ENCODE measurements around the gene LEPROT. TPM values are rescaled to one million over a fixed set of nuclear protein-coding genes. Genes with fewer than 3 reads are reported as not detected.
A peak's percentile ranks its signal among the peaks of the same experiment; 100 is the strongest.
"Not testable (repeated sequence)": the region's sequence is repeated elsewhere in the genome, so short reads cannot be mapped to it uniquely, and the experiment has no call there.

The LEPROT gene, protein sequence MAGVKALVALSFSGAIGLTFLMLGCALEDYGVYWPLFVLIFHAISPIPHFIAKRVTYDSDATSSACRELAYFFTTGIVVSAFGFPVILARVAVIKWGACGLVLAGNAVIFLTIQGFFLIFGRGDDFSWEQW
- 37.8 TPM for total RNA-seq

DNA sequence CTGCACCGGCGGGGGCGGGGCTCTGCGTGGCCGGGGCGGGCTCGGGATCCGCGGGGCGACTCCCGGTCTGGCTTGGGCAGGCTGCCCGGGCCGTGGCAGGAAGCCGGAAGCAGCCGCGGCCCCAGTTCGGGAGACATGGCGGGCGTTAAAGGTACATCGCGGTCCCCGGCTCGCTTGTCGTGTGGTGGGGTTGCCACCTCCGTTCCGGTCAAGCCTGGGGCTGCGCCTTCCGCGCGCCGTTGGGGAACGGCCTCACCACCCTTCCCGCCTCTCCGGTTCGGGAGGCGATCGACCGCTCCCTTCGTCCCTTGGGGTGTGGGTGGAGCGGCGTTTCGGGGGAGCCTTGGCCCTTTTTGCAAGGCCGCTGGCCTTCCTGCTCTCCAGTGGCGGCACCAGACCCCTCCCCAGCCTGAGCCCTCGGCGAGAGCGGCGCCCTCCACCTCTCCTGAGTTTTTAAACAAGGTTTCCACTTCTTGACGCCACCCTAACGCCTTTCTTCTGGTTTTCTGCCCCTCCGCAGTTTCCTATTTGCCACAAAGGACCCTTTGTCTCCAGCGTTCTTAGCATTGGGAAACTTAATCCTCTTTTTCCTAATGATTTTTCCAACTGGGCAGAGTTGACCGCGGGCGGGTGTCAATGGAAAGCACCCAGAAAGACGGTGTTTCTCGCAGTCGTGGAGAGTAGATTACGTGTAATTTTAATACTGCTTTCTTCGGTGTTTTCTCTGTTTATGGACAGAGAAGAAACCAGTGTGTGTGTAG, at the start of gene LEPROT, which contains the start of gene LEPR:
TSS of gene LEPROT (plus strand) at position 79 of the 761 bp plus-strand sequence. CDS start at position 136, 57 bp downstream.
TSS of gene LEPR (plus strand) at position 79 of the 761 bp plus-strand sequence. CDS start 144,898 bp downstream, outside the sequence.
- peak within 1 kb of the TSS; percentile 83 to 95 for H3K4me3 ChIP-seq
- DNase-seq (ENCODE audit: extremely low spot score in 2 of 2), result peak in 1 of 2 donors; percentile 90
- intact Hi-C loops (cut with DNase I), result no loop called here

DNA sequence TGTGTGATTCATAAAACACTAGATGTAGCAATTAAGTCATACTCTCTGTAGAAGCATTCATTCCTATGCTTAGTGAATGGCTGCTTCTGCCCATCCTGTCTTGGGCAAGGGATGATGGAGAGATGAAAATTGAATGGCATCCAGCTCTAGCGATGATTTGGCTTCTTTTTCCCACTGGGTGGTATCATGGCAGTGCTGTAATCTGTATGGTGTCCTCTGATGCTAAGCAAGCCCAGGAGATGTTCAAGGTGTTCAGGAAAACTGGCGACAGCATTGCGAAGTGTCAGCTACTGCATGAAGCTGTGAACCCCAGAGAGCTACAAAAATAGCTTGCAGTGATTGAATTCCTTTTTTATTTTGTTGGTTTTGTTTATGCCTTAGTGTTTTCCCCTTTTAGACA, 48.9 kb upstream of the LEPROT start:
- no peak overlapping the region for H3K4me3 ChIP-seq
- intact Hi-C loops (cut with DNase I), result no loop called here
- DNase-seq (ENCODE audit: extremely low spot score in 2 of 2), result no peak
- no peaks in the 10 kb centered on the region for H3K36me3 ChIP-seq
- no peak for TF ChIP-seq POLR2A (IDR thresholded peaks at IDR 0.05)
- H3K4me1 ChIP-seq, result no peaks in the 10 kb centered on the region
- no peaks in the 10 kb centered on the region for H3K27me3 ChIP-seq
- no peaks in the 10 kb centered on the region for H3K9me3 ChIP-seq
- H3K27ac ChIP-seq, result no peak overlapping the region

More for the DNA sequence above, at the start of gene LEPROT, which contains the start of gene LEPR:
- Histone ChIP-seq H3K36me3 (peaks cover 0 to 4% of the 10 kb centered on the region in 2 donors), H3K9me3 (no peaks in the 10 kb centered on the region), H3K27ac (peak within 1 kb of the TSS; percentile 98), H3K4me1 (peaks cover 39% of the 10 kb centered on the region), H3K27me3 (no peaks in the 10 kb centered on the region)
- TF ChIP-seq, protein P1, sequence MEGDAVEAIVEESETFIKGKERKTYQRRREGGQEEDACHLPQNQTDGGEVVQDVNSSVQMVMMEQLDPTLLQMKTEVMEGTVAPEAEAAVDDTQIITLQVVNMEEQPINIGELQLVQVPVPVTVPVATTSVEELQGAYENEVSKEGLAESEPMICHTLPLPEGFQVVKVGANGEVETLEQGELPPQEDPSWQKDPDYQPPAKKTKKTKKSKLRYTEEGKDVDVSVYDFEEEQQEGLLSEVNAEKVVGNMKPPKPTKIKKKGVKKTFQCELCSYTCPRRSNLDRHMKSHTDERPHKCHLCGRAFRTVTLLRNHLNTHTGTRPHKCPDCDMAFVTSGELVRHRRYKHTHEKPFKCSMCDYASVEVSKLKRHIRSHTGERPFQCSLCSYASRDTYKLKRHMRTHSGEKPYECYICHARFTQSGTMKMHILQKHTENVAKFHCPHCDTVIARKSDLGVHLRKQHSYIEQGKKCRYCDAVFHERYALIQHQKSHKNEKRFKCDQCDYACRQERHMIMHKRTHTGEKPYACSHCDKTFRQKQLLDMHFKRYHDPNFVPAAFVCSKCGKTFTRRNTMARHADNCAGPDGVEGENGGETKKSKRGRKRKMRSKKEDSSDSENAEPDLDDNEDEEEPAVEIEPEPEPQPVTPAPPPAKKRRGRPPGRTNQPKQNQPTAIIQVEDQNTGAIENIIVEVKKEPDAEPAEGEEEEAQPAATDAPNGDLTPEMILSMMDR (IDR thresholded peaks at IDR 0.05), result no peak
- TF ChIP-seq POLR2AphosphoS5 (IDR thresholded peaks at IDR 0.05; ENCODE audit: insufficient read depth in 1 of 2, low read depth in 1 of 2) (peak in 1 of 2 donors; percentile 91), POLR2A (IDR thresholded peaks at IDR 0.05) (peak in 1 of 2 donors; percentile 87)

DNA sequence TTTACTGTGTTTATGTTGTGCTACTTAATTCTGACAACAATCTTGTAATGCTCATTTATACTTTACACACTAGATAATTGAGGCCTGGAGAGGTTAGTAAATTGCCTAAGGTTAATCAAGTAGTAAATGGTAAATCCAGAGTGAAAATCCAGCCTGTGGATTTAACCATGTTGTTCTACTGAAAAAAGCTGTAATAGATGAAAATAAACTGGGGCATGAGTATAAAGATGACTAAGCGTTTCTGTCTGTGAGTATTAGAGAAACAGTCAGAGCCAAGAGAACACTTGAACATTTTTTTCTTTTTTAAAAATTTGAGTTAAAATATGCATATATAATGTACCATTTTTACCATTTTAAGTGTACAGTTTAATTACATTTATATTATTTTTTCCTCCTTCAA, 47.9 kb upstream of the LEPROT start:
- TF ChIP-seq POLR2A (IDR thresholded peaks at IDR 0.05) (no peak), POLR2AphosphoS5 (IDR thresholded peaks at IDR 0.05; ENCODE audit: insufficient read depth in 1 of 2, low read depth in 1 of 2) (no peak)
- TF ChIP-seq, protein P1 (IDR thresholded peaks at IDR 0.05), result no peak
- no peaks in the 10 kb centered on the region for H3K9me3 ChIP-seq
- no peak overlapping the region for H3K27ac ChIP-seq
- no peaks in the 10 kb centered on the region for H3K36me3 ChIP-seq
- H3K27me3 ChIP-seq, result no peaks in the 10 kb centered on the region
- no peak overlapping the region for H3K4me3 ChIP-seq
- no peak for DNase-seq (ENCODE audit: extremely low spot score in 2 of 2)
- intact Hi-C loops (cut with DNase I), result no loop called here
- H3K4me1 ChIP-seq, result no peaks in the 10 kb centered on the region

DNA sequence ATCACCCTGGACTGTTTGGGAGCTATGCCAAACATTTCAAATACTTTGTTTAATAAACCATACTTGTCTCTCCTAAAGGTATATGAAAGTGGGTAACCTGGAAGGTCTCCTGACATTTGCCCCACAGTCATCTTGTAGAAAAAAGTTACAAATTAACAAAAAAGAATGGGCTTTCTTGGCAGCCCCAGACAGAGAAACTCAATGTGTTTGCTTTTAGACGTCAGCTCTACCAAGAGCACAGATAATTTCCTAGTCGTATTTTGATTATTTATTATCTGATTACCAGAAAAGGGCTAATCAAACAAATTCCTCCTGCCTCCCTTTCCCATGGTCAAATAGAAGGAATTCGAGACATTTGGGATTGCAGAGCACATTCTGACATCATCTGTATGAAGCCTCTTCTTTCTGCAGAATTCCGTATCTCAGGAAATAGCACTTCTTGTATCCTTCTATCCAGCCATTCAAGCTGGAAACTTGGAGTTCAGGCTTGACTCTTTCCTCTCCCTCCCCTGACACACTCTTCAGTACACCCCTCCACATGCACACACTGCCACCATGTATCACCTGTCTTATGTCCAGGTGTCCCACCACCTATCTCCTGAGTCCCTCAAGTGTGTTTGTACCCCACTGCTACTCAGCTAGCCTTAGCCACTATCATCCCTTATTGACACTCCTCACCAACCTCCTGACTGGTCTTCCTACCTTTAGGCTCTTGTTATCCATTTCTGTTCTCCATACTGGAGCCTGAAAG, 42.8 kb upstream of the LEPROT start:
- H3K27me3 ChIP-seq, result no peaks in the 10 kb centered on the region
- no peak overlapping the region for H3K27ac ChIP-seq
- no peak for DNase-seq (ENCODE audit: extremely low spot score in 2 of 2)
- H3K9me3 ChIP-seq, result no peaks in the 10 kb centered on the region
- TF ChIP-seq POLR2AphosphoS5 (IDR thresholded peaks at IDR 0.05; ENCODE audit: insufficient read depth in 1 of 2, low read depth in 1 of 2), result no peak
- TF ChIP-seq, protein P1 (IDR thresholded peaks at IDR 0.05), result no peak
- no peak for TF ChIP-seq POLR2A (IDR thresholded peaks at IDR 0.05)
- no peaks in the 10 kb centered on the region for H3K36me3 ChIP-seq
- intact Hi-C loops (cut with DNase I), result no loop called here
- no peaks in the 10 kb centered on the region for H3K4me1 ChIP-seq
- no peak overlapping the region for H3K4me3 ChIP-seq

DNA sequence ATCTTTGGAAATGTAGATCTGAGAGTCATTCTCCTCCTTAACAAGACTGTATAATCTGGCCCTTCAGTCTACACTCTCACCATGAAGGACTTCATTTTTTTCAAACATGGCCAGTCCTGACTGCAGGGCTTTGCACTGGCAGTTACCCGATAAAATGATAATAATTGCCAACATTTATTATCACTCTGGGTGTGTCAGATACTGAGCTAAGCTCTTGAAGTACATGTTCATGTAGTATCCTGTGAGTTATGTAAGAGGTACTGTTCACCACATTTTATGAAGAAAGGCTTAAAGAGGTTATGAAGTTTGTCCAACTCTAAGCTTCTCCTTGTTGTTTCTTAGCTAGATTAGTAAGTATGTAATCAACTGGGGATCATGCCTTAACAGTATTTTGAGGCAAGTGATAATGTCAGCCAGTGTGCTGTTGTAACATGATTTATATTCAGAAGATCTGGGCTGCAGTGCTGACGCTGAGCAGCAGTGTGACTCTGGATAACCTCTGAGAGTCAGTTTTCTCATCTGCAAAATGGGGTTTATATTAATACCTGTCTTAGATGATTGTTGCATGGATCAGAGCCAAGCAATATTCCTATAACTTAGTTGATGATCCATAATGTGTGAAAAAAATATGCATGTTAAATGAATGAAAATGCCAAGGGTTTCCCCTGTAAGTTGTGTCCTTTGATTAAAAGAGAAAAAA, 42.1 kb upstream of the LEPROT start:
- H3K27ac ChIP-seq, result no peak overlapping the region
- H3K4me3 ChIP-seq, result no peak overlapping the region

DNA sequence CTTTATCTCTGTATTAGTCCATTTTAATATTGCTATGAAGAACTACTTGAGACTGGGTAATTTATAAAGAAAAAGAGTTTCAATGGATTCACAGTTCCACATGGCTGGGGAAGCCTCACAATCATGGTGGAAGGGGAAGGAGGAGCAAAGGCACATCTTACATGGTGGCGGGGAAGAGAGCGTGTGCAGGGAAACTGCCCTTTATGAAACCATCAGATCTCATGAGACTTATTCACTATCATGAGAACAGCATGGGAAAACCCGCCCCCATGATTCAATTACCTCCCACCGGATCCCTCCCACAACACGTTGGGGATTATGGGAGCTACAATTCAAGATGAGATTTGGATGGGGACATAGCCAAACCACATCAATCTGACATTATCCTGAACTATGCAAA, 36.0 kb upstream of the LEPROT start:
- H3K27ac ChIP-seq; intact Hi-C loops (cut with DNase I); H3K36me3 ChIP-seq; H3K4me3 ChIP-seq; H3K4me1 ChIP-seq; H3K27me3 ChIP-seq; H3K9me3 ChIP-seq; DNase-seq (ENCODE audit: extremely low spot score in 2 of 2): not testable (repeated sequence)

More for the DNA sequence above, 42.1 kb upstream of the LEPROT start:
- Histone ChIP-seq H3K9me3 (no peaks in the 10 kb centered on the region), H3K27me3 (no peaks in the 10 kb centered on the region), H3K4me1 (no peaks in the 10 kb centered on the region), H3K36me3 (no peaks in the 10 kb centered on the region)
- no peak for DNase-seq (ENCODE audit: extremely low spot score in 2 of 2)
- intact Hi-C loops (cut with DNase I), result no loop called here
- TF ChIP-seq POLR2A (IDR thresholded peaks at IDR 0.05) (no peak), POLR2AphosphoS5 (IDR thresholded peaks at IDR 0.05; ENCODE audit: insufficient read depth in 1 of 2, low read depth in 1 of 2) (no peak)
- TF ChIP-seq, protein P1 (IDR thresholded peaks at IDR 0.05), result no peak
